OCI-LY3 (cell line): Measurements from ENCODE around the gene MIOX.

ENCODE experiments used
- H2AFZ ChIP-seq: fragments of 200-600, 300-600 bp; shearing (Covaris generic); 2 replicates; pipeline ENCODE4 v1.6.0; 2014; ENCODE audit warnings: antibody characterized with exemption, low read depth, low read length
- H3K27ac ChIP-seq: fragments of 200-600, 300-600 bp; sonication (generic); 2 replicates; pipeline ENCODE4 v1.5.1; 2014; ENCODE audit warnings: mild to moderate bottlenecking, low read length, moderate library complexity, mixed read lengths
- H3K27me3 ChIP-seq: fragments of 200-600, 300-600 bp; sonication (generic); 2 replicates; pipeline ENCODE4 v1.6.1; 2014; ENCODE audit warnings: low read depth, low read length, mixed read lengths
- H3K36me3 ChIP-seq: fragments of 200-600, 300-600 bp; sonication (generic); replicated peaks from 2 replicates; pipeline ENCODE3; 2014; ENCODE audit warnings: low read depth, low read length, mixed read lengths
- H3K4me1 ChIP-seq: fragments of 300-600, 200-600 bp; sonication (generic); 2 replicates; pipeline ENCODE4 v1.6.1; 2014; ENCODE audit warnings: low read length, mixed read lengths
- H3K4me2 ChIP-seq: fragments of 200-600, 300-600 bp; sonication (generic); 2 replicates; pipeline ENCODE4 v1.6.1; 2014; ENCODE audit warnings: low read length, mixed read lengths
- H3K4me3 ChIP-seq: fragments of 300-600, 200-600 bp; sonication (generic); 2 replicates; pipeline ENCODE4 v1.5.1; 2014; ENCODE audit warnings: antibody characterized with exemption, mild to moderate bottlenecking, low read length, moderate library complexity
- H3K79me2 ChIP-seq: fragments of 300-600, 200-600 bp; shearing (Covaris generic); 2 replicates; pipeline ENCODE4 v1.6.1; 2014; ENCODE audit warnings: mild to moderate bottlenecking, low read length, mixed read lengths
- H3K9ac ChIP-seq: fragments of 300-600, 200-600 bp; shearing (Covaris generic); 2 replicates; pipeline ENCODE4 v1.6.0; 2014; ENCODE audit warnings: mild to moderate bottlenecking, low read length, moderate library complexity
- H3K9me3 ChIP-seq: fragments of 200-600, 300-600 bp; shearing (Covaris generic); 2 replicates; pipeline ENCODE4 v1.6.1; 2014; ENCODE audit warnings: low read length, mixed read lengths; ENCODE audit not compliant: insufficient read depth
- H4K20me1 ChIP-seq: fragments of 200-600, 300-600 bp; sonication (generic); 2 replicates; pipeline ENCODE4 v1.6.1; 2016; ENCODE audit warnings: low read length, mixed read lengths; ENCODE audit not compliant: insufficient read depth
- CTCF ChIP-seq: fragments of 200-600, 300-600 bp; sonication (generic); IDR thresholded peaks from 2 replicates; pipeline ENCODE4 v1.5.1; 2014; ENCODE audit warnings: antibody characterized with exemption, low read length, low read depth
- EZH2phosphoT487 ChIP-seq: fragments of 200-600 bp; shearing (Covaris generic); IDR thresholded peaks from 2 replicates; pipeline ENCODE4 v1.6.1; 2018; ENCODE audit warnings: antibody characterized with exemption, mixed run types, low read depth

The MIOX gene

GRCh38 chr22:50476868-50477267, 9.8 kb upstream of the MIOX start:
- Histone ChIP-seq H4K20me1 (peaks cover 15% of the 10 kb centered on the region), H3K9me3 (no peaks in the 10 kb centered on the region), H3K27me3 (no peaks in the 10 kb centered on the region), H3K79me2 (peaks cover 26% of the 10 kb centered on the region), H3K36me3 (no peaks in the 10 kb centered on the region), H3K27ac (no peak overlapping the region), H3K9ac (no peak overlapping the region), H3K4me1 (peaks cover 11% of the 10 kb centered on the region; the same call in 1 of the 2 replicates), H3K4me3 (no peak overlapping the region), H2AFZ (no peak overlapping the region), H3K4me2 (no peak overlapping the region)
- TF ChIP-seq EZH2phosphoT487: no peak
- TF ChIP-seq CTCF: no peak

GRCh38 chr22:50477923-50478322, 8.7 kb upstream of the MIOX start:
- Histone ChIP-seq H2AFZ (no peak overlapping the region), H3K9me3 (no peaks in the 10 kb centered on the region), H4K20me1 (peaks cover 11% of the 10 kb centered on the region), H3K4me3 (no peak overlapping the region), H3K79me2 (peaks cover 15% of the 10 kb centered on the region), H3K4me2 (no peak overlapping the region), H3K27ac (no peak overlapping the region), H3K36me3 (no peaks in the 10 kb centered on the region), H3K4me1 (peaks cover 11% of the 10 kb centered on the region; the same call in 1 of the 2 replicates), H3K9ac (no peak overlapping the region), H3K27me3 (no peaks in the 10 kb centered on the region)
- TF ChIP-seq CTCF: no peak
- TF ChIP-seq EZH2phosphoT487: no peak

GRCh38 chr22:50479721-50480120, 6.9 kb upstream of the MIOX start:
- no peak for TF ChIP-seq CTCF
- TF ChIP-seq EZH2phosphoT487: no peak
- H3K4me3 ChIP-seq: no peak overlapping the region
- H2AFZ ChIP-seq: no peak overlapping the region
- H3K79me2 ChIP-seq: no peaks in the 10 kb centered on the region
- no peaks in the 10 kb centered on the region for H4K20me1 ChIP-seq
- H3K4me2 ChIP-seq: no peak overlapping the region
- no peak overlapping the region for H3K27ac ChIP-seq
- H3K36me3 ChIP-seq: no peaks in the 10 kb centered on the region
- H3K4me1 ChIP-seq: peaks cover 3% of the 10 kb centered on the region; the same call in 1 of the 2 replicates
- H3K9ac ChIP-seq: no peak overlapping the region
- H3K27me3 ChIP-seq: no peaks in the 10 kb centered on the region
- no peaks in the 10 kb centered on the region for H3K9me3 ChIP-seq

- no peak overlapping the region for H3K4me2 ChIP-seq
- no peak overlapping the region for H3K27ac ChIP-seq
- no peaks in the 10 kb centered on the region for H3K9me3 ChIP-seq
- H3K79me2 ChIP-seq: no peaks in the 10 kb centered on the region
- no peak overlapping the region for H3K9ac ChIP-seq
- H3K36me3 ChIP-seq: no peaks in the 10 kb centered on the region
- no peaks in the 10 kb centered on the region for H3K27me3 ChIP-seq
- TF ChIP-seq EZH2phosphoT487 (no peak), CTCF (no peak)
- H4K20me1 ChIP-seq: no peaks in the 10 kb centered on the region
- H3K4me3 ChIP-seq: no peak overlapping the region
- no peak overlapping the region for H2AFZ ChIP-seq
- H3K4me1 ChIP-seq: no peaks in the 10 kb centered on the region
Measured at GRCh38 chr22:50481045-50481439, 5.6 kb upstream of the MIOX start.
